PC-3 (cell line): ENCODE measurements around the gene STPG2.

Source experiments
- CTCF ChIP-seq: fragments of 300-600 bp; sonication (generic); conservative IDR thresholded peaks from 2 replicates; pipeline ENCODE4 v1.5.1; 2017; ENCODE audit warnings: antibody characterized with exemption, low read depth, mild to moderate bottlenecking, low read length
- EZH2 ChIP-seq: fragments of 300-600 bp; sonication (generic); IDR thresholded peaks from one replicate; pipeline ENCODE4 v1.6.1; 2017; ENCODE audit warnings: antibody characterized with exemption, mild to moderate bottlenecking, low read length; ENCODE audit not compliant: unreplicated experiment

DNA sequence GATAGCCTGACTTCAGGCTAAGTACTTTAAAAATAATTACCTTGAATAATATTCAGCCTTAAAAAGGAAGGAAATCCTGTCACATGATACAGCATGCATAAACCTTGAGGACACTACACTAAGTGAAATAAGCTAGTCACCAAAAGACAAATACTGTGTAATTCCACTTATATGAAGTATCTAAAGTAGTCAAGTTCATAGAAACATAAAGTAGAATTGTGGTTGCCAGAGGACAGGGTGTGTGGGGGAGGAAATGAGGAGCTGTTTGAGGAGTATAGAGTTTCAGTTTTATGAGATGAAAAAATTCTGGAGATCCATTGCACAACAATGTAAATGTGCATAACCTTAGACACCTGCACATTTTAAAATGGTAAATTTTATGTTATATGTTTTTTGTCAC is 5.6 kb upstream of the STPG2 start:
- TF ChIP-seq CTCF = no peak
- no peak for TF ChIP-seq EZH2
